GM12874 (cell line): ENCODE measurements around the gene GPR158.

ENCODE experiments used
- CTCF ChIP-seq: IDR thresholded peaks from 2 replicates; pipeline ENCODE4 v1.5.1; 2011; ENCODE audit warnings: low read depth, mild to moderate bottlenecking, control low read depth, low read length, moderate library complexity; ENCODE audit not compliant: insufficient read depth

GPR158 gene

GRCh38 chr10:25532213-25532612, 357.4 kb downstream of the GPR158 start:
- no peak for TF ChIP-seq CTCF

- TF ChIP-seq CTCF = no peak
Measured at GRCh38 chr10:25536027-25536426, 361.2 kb downstream of the GPR158 start.

- no peak for TF ChIP-seq CTCF
Measured at GRCh38 chr10:25547382-25547781, 372.6 kb downstream of the GPR158 start.

- no peak for TF ChIP-seq CTCF
Measured at GRCh38 chr10:25552283-25552919, 377.6 kb downstream of the GPR158 start.

GRCh38 chr10:25555865-25556264, 381.1 kb downstream of the GPR158 start:
- TF ChIP-seq CTCF = no peak

GRCh38 chr10:25556457-25556856, 381.7 kb downstream of the GPR158 start:
- TF ChIP-seq CTCF = no peak

- no peak for TF ChIP-seq CTCF
Measured at GRCh38 chr10:25557136-25557535, 382.3 kb downstream of the GPR158 start.

GRCh38 chr10:25561758-25562157, 387.0 kb downstream of the GPR158 start:
- no peak for TF ChIP-seq CTCF
